NOMO-1 treated with DMSO at 0.1 percent for 48 hours (cell line): ENCODE measurements around the gene MAPK10.
A peak's percentile ranks its signal among the peaks of the same experiment; 100 is the strongest.
"Not testable (repeated sequence)": the region's sequence is repeated elsewhere in the genome, so short reads cannot be mapped to it uniquely, and the experiment has no call there.

Experiments used
- DNase-seq: peaks from one replicate; lab custom pipeline; 2025; ENCODE audit not compliant: unreplicated experiment; lab: John Stamatoyannopoulos, UW

MAPK10 gene

GRCh38 chr4:86108834-86109233, 251.0 kb downstream of the MAPK10 start:
- no peak for DNase-seq

- DNase-seq: no peak
Observed at GRCh38 chr4:86108137-86108536, 251.7 kb downstream of the MAPK10 start.

- DNase-seq: no peak
Observed at GRCh38 chr4:86107112-86107511, 252.7 kb downstream of the MAPK10 start.

DNA sequence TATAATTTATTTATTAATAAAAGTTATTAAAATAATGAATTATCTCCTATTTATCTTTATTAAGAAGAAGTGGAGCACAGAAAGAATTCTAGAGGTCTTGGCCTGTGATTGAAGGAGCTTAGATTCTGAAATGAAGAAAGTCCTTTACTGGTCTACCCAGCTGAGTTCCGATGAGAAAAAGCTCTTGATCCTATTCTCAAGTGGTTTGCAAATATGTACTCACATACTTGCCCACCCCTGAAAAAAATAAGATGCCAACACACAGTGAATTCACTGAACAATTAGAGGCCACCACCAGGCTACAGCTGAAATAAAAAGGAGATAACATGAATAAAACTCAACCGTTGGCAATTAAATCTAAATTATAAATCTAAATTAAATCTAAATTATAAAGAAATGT, 253.4 kb downstream of the MAPK10 start:
- DNase-seq: no peak

GRCh38 chr4:86101841-86102240, 258.0 kb downstream of the MAPK10 start:
- no peak for DNase-seq

DNA sequence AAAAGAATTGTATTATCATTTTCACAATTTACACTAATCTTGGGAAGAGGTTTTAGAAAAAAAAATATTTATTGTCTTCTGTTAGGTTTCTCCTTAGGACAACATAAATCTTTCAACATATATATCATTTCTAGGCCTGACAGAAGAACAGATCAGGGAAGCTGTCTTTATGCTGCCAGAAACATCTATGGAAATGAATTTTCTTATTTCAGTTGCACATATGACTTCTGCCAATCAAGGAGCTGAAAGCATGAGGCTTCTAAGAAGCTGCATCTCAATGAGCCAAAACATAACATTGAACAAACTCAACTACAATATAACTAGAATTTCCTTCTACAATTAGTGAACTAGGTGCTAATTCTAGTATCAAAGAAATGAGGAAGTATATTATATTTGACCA, 258.4 kb downstream of the MAPK10 start:
- DNase-seq: no peak

GRCh38 chr4:86100539-86101215, 259.2 kb downstream of the MAPK10 start:
- no peak for DNase-seq

GRCh38 chr4:86099348-86099747, 260.5 kb downstream of the MAPK10 start:
- no peak for DNase-seq

- no peak for DNase-seq
Observed at GRCh38 chr4:86098691-86099090, 261.2 kb downstream of the MAPK10 start.

DNA sequence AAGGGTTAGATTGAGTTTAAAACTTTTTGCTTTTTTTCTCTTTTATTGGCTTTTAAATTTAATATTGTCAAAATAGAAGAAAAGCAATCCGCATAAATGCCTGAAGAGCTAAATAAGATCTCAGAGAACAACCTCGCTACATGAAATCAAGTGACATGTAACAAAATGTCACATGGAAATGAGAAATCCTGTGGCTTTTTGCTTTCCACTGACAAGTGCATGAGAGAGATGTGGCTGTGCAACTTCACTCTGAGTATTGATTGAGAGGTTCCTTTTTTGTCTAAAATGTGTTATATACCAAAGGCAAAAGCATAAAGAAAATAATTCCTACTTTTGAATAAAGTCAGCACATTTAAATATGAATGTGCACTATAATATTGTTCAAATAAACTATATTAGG, 263.5 kb downstream of the MAPK10 start:
- no peak for DNase-seq

DNA sequence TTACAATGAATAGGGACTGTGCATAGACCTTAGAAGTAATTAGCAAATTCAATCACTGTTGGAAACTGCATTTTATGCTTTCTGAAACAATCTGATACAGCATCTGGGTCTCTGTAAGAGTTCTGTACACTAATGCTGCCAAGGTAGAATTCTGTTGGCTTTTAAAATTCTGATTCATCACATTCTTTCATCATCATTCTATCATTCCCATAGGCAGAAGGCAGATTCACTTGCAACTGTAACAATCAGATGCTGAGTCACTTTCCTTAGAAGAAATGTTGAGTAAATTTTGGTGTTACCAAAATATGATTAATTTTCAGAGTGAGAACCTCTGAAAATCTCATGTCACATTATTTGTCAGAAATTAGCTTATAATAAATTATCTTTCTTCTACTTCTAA, 267.2 kb downstream of the MAPK10 start:
- DNase-seq: no peak

- DNase-seq: no peak
Observed at GRCh38 chr4:86091201-86091600, 268.7 kb downstream of the MAPK10 start.

GRCh38 chr4:86089781-86090323, 270.0 kb downstream of the MAPK10 start:
- peak; percentile 1 for DNase-seq

DNA sequence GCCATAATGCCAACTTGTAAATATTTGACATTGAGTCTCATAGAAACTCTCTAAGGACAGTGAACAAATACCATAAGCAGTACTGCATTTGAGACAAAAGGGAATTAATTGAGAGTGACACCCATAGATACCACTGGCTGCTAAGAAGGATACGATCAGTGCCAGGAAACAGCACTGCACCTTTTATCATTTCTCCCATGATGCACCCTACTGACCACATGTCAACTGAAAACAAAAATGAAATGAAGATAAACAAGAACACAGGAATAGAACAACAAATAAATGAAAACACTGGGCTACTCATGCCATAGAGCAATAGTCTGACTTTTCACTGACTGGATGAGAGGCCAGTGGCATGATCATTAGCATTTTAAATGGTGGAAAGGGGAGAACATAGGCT, 270.8 kb downstream of the MAPK10 start:
- no peak for DNase-seq

DNA sequence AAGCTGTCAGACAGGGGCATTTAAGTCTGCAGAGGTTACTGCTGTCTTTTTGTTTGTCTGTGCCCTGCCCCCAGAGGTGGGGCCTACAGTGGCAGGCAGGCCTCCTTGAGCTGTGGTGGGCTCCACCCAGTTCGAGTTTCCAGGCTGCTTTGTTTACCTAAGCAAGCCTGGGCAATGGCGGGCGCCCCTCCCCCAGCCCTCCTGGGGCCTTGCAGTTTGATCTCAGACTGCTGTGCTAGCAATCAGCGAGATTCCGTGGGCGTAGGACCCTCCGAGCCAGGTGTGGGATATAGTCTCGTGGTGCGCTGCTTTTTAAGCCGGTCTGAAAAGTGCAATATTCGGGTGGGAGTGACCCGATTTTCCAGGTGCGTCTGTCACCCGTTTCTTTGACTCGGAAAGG, 284.1 kb downstream of the MAPK10 start:
- DNase-seq: not testable (repeated sequence)

- DNase-seq: no peak
Observed at GRCh38 chr4:86060341-86060740, 299.5 kb downstream of the MAPK10 start.

GRCh38 chr4:86058621-86059020, 301.2 kb downstream of the MAPK10 start:
- no peak for DNase-seq

DNA sequence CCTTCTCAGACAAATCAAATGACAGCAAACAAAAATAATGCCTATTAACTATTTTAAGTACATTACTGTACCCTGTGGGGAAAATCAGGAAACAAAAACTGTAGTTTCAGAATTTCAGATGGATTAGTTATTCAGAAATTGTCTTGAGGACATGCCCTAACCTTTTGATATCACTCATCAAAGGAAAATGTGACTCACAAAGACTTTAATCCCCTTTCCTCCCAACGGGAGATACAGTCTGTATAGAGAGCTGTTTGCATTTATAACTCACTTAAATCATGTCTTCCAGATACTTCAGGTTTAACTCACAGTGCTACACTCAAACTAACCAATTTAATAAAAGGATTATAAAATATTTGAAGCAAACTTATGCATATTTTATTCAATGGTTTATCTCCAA, 304.0 kb downstream of the MAPK10 start:
- no peak for DNase-seq

GRCh38 chr4:86054286-86055032, 305.4 kb downstream of the MAPK10 start:
- DNase-seq: no peak

GRCh38 chr4:86050496-86050895, 309.4 kb downstream of the MAPK10 start:
- DNase-seq: no peak

DNA sequence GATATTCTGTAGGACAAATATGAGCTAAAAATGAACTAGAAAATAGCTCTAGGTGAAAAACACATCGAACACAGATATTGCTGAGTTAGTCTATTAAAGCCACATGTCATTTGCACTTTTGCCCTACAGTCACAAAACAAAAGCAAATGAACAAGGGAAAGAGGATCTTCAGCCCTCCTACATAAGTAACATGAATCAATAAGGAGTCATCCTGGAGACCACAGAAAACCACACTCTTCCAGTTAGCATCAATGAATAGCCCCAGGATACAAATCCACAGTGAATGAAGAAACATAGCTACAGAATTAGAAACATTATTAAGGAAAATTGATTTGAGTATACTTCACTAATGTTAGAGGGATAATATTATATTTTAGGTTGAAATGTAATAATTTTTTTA, 311.4 kb downstream of the MAPK10 start:
- DNase-seq: no peak

DNA sequence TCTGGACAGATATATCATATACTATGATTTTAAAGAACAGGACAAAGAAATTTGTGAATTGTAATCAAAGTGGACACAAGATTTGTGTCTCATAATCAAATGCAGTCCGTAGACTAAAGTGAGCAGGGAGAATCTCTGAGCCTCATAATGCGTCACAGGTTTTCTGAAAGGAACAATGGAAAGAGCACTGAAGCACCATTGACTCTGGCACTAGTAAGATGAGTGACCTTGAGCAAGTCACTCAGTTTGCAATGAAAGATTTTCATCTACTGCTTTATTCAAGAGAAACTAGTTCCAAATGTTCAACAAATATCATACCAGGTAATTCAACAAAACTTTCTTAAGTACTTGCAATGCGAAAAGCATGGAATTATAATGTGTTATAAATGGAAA, 315.3 kb downstream of the MAPK10 start:
- DNase-seq: no peak
